Measurements from ENCODE around the gene LYPD6.

LYPD6 gene

DNA sequence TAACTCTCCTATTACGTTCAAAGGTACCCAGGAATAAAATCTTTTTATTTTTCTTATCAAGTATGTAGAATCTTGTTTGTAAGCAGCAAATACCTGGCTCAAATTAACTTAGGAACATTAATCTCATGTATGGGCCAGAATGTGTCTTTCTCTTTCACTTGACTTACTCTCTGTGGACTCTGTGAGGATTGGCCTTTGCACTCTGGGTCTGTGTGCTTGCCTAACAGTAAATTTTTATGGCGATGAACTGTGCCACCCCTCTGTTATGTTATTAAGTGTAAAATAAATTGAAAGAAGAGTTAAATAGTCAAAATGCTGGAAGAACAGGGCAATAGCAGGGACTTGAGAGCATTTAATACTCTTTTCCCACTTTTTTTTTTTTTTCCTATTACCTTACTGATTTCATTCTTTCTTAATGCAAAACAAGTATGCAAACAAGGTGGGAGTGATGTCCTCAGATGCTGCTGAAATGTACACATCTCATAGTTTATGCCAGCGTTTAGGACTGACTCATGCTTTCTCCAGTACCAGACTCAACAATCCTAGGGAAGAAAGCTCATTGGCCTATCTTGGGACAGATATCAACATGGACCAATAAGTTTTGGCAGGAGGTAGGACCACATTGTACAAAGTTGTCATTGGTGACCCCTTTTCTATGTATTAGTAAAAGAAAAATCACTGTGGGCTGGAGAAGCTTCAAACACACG, 25.5 kb downstream of the LYPD6 start:
- no peak for DNase-seq

DNA sequence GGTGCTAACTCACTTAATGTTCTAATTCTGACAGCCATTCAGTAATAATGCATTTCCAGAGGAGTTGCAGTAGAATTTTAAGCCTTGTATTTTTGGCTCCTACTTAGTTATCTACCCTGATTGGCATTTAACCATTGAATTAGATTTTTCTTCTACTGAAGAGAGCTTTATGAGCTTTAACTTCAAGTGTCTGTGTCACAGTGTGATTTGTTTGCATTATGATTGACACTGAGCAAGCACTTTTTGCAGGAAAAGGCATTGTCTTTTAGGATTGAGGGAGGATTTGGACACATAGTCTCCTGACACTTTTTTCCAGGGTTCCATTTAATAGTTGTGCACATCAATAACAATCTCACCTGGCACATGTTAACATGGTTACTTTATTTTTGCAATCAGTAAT, 26.7 kb downstream of the LYPD6 start:
- DNase-seq = no peak

DNA sequence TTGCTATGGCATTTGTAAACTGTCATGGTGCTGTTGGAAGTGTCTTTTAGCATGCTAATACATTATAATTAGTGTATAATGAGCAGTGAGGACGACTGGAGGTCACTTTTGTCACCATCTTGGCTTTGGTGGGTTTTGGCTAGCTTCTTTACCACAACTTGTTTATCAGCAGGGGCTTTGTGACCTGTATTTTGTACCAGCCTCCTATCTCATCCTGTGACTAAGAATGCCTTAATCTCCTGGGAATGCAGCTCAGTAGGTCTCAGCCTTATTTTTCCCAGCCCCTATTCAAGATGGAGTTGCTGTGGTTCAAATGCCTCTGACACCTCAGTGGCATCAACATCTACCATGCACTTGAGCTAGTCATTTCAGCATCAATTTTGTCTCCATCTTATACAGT, 29.7 kb downstream of the LYPD6 start:
- no peak for DNase-seq

DNA sequence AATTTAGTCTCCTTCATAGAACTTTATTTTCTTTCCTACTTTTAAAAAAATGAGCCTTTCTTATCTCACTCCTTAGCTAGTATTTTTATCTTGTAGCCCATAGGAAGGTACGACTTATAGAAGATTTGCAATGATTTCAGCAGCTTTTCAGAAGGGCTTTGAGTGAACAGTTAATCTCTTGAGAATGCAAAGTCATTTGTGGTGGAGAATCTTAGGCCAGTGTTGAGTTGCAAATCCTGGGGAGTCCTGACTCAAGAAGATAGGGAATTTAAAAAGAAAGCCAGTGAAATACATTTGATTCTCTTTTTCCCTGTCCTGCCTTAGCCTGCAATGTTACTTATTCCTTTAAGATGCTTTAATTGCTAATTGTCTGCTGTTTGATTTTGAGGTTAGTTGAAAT, 33.6 kb downstream of the LYPD6 start:
- DNase-seq = no peak

DNA sequence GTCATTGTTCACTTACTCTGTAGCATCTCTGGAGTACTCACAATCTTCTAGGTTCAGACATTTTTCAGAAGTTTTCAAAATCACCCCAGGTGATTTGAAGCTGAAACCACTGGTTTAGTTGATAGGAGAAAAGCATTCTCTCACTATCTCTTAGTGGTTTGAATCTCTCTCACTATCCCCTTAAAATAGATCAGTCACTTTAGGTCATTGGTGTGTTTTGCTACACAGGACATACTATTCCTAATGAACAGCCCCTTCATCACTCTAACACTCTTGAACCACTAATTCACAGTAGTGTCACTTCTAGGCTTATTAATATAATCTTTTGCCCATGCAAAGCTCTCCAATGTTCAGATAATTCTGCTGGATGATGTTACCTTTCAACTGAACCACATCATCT, 34.5 kb downstream of the LYPD6 start:
- no peak for DNase-seq

DNA sequence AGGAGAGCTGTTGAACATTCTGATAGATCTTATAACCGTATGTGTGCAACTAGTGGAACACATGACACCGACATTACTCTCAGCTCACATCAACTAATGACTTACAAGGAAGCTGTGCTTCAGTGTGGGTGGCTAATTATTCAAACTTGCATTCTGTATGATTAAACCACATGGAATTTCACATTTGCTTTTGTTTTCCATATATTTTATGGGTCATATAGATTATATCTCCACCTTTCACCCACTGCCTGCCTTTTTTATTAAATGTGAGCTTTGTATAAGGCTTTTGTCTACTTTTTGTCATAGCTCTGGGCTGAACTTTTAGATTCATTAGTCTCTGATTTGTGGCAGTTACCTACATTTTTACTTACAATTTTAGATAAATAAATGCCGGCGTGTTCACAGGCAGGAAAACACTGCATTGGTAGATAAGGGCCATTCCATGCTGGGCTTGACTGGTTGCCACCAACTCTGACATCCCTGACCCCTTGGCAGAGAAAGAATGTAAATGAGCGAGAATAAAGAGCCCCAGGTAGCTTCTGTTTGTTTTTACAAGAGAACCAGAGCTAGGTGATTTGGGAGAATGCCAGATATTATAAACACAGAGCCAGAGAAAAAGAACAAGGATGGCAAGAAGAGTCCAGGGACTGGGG, 35.7 kb downstream of the LYPD6 start:
- DNase-seq = no peak

DNA sequence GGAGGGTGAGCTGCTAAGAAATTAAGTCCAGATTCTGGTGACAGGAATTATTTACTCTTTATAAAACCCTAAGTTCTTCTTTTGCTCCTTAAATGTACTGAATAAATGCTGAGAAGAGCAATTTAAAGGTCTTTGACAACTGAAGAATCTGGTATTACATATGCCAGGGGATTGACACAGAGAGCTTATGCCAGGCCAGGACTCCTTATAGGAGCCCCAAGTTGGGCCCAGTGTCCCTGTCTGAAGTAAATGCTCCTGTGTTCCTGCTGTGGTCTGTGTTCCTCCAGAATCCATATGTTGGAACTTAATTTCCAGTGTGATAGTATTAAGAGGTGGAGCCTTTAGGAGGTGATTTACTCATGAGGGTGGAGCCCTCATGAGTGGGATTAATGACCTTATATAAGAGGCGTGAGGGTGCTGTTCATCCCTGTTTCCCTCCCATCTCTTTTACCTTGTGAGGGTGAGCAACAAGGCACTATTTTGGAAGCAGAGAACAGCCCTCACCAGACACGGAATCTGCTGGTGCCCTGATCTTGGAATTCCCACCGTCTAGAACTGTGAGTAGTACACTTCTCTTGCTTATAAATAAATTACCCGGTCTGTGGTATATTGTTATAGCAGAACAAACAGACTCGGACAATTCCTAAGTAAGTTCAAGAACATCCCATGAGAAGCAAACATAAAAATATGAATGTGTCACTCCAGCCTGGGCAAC, 39.8 kb downstream of the LYPD6 start:
- no peak for DNase-seq

DNA sequence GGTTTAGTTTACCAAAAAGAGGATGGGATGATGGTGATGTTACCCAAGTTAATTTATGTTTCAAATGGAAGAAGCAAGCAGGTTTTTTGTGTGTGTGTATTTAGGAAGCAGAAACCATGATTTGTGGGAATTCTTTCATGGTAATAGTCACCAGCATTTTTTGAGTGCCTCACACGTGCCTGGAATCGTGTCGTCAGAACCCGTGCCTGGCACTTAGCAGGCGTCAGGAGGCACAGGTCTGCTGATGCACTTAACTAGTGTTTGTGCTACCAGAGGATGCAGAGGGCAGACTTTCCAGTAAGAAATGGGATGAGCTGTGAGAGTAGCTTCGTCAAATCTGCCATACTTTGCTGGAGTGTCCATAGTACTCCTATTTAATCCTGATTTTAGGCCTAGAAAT, 41.1 kb downstream of the LYPD6 start:
- no peak for DNase-seq

DNA sequence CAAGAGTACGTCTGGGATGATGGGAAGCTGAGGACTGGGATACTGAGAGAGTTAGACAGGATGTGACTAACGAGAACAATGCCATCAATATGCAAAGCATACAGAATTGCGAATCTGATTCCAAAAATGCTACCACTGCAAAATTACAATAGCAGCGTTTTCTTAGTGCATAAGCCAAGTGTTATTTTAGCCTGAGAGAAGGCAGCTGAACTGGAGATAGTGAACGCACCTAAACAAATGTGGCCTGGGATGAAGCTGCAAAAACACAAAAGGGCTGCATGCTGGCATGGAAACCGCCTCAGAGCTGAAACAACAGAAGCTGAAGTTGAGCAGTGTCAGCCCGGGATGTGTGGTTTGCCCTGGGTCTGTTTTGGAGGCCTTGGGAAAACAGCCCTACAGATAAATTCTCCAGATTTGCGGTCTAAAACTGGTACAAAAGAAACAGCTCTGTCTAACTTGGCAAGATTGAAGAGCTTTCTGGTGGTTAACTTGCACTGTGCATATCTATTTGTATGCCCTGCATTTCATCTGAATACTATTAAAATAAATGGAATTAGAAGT, 45.5 kb downstream of the LYPD6 start:
- no peak for DNase-seq

DNA sequence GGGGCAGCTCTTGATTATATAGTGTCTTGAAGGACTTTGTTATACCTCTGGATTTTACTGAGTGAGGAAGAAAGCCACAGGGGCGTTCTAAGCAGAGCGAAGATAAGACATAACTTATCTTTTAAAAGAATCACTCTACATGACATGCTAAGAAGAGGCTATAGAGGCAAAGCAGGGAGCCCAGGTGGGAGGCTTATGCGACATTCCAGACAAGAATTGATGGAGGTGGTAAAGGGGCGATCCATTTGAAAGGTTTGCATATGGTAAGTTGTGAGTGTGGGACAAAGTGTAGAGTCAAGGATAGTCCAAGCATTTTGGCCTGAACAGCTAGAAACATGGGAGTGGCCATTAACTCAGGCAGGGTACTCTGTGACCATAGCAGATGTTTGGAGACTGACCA, 49.8 kb downstream of the LYPD6 start:
- no peak for DNase-seq

DNA sequence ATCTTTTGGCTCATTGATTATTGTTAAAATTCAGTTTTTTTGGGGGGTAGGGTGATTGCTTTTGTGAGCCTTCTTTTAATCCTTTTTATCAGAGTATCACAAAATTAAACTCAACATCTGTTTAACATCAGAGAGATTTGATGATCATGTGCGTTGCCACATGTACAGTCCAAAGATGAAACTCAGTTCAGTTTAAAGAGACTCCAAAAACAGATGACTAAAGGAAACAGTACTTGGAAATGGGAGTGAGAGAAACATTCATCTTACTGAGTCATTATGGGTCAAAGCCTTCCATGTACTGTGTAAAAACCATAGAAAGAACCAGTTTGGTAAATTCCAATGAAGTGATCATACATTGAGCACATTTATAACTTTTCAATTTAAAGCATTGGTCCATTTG, 53.0 kb downstream of the LYPD6 start:
- no peak for DNase-seq

DNA sequence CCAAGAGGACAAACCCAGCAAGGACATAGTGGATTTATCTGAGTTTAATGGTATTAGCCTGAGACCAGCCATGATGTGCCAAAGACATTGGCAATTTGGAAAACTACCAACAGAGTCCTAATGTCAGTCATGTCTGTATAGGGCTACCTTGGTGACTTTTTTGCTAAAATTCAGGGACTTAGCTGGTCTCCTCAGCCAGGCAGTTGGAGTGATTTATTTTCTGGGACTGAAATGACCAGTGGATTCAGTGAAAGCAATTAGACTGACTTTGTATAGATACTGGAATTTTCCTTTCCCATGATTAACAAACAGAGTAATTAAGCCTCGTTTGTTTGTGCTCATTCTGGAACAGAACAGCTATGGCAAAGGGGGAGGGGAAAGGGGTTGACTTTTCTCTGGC, 55.0 kb downstream of the LYPD6 start:
- DNase-seq = no peak

DNA sequence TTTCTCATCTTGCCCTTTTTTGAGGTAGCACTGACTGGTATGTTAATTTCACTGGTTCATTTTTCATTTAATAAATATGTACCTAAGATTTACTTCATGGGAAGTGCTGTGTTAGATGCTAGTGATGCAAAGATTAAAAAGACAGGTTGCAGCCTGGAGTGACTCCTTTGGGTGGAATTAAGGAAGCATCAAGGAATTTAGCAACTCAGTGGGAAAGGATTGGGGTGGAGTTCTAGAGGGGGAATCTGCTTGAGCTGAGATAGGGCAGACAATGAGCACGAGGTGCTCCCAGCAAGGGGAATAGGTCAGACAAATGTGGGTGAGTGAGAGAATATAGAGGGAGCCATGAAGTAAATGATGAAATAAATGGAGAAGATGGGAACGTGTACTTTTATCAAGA, 57.0 kb downstream of the LYPD6 start:
- no peak for DNase-seq

DNA sequence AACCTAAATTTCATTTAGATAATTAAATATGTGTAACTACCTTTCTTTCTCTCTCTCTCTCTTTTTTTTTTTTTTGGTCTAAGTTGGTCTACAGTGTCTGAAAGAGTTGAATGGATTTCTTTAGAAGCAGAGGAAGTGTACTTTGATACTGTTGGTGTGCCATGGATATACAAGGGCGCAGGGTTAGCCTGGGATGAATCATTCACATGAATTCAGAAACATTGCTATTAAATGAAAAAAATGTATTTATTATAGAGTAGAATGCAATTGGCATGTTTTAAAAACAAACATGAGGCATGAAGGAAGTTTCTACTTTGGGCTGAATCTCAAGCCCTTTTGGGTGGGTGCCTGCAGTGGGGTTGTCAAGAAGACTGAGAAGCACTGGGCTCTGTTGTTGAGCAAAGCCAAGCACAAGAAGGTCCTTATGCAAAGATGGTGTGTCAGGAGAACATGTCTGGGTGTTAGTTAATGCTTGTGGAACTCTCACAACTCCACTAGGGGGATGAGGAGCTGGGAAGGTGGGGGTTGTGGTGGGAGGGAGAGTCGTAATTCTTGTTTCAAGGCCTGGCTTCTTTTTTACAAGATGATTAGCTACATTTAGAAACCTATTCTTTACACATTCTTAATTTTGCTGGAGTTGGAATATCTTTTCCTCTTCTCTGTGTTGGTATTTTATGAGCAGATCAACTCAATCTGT, 57.9 kb downstream of the LYPD6 start:
- no peak for DNase-seq

DNA sequence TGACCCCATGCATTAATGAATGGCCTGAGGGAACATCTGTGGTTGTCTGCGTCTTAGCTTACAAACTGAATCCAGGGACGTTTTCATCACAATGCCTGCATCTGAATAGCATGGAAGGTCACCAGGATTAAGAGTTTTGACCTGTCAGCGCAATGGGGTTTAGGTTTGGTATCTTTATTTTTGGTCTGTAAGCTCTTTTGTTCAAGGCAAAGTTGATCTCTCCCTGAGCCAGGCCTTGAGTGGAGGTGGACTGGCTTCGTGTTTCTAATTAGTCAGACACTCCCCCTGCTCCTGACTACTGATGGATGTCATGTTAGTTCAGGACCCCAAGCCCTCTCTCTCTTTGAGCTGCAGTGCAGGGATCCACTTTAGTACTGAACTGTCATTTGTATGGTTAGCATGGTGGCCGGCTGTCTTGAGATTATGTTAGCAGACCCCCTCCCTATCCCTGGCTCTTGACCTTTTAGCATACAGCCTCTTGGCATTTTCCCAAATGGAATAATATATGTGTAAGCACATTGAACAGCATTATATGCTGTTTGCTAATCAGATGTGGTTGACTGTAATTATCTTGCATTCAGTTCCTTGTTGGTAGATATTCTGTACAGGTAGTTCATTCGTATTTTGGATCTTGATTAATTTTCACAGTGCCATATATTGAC, 59.2 kb downstream of the LYPD6 start:
- no peak for DNase-seq

DNA sequence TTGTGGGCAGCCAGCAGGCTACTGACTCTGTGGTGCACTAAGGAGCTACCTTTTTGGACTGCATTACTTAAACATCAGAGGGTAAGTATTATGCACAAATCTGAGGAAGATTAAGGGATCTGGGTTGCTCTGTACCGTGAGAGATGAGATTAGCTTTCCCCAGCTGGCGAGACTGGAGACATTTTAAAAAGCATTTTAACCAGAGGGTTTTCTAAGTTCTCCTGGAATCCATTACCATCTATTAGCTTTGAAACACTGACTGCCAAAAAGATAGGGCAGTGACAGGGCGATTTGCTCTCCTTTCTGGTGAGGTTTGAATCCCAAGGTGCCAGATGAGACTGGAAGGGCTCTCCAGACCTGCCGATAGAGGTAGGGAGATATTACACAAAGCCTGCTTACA, 63.2 kb downstream of the LYPD6 start:
- no peak for DNase-seq

DNA sequence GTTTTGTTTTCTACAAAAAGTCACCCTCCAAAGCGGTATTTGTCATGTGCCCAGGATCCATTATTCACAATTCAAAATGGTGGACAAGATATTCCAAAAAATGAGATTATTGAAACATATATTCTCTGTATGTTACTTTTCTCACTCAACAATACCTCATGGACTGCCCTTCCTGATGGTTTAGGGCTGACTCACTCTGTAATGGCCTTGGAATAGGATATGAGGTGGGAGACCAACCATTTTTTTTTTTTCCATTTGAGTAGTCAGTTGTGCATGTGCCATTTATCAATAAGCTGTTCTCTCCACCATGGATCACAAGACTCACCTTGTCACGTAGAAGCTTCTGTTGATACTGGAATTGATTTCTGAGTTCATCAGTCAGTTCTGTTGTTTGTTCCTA, 64.5 kb downstream of the LYPD6 start:
- DNase-seq = no peak

DNA sequence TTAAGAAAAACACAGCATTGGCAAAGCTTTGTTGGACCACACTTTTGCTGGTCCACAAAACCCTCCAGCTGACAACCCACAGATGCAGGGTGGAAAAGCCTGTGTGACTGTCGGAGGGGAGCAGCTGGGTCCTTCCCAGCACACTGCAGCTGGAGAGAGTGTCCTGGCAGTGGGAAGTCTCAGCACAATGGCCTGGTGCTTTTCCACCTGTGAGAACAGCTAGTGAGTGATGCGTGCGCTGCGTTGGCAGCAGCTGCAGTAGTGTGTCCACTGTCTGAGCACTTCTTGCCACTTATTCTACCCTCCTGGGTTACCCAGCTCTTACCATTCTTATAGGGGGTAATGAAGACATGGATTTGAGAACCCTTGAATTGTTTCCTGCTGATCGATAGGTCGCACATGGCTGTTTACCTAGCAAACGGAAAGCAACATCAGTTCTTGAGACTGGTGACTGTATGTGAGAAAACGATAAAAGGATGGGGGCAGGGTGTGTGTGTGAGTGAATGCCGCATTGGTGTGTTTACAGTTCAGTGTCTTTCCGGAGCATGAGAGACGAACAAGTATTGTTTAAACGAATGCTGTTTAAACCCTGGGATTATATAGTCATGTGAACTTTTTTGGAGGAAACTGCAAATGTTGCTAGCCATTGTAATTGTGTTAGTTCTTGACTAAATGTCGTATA, 69.7 kb downstream of the LYPD6 start:
- no peak for DNase-seq

DNA sequence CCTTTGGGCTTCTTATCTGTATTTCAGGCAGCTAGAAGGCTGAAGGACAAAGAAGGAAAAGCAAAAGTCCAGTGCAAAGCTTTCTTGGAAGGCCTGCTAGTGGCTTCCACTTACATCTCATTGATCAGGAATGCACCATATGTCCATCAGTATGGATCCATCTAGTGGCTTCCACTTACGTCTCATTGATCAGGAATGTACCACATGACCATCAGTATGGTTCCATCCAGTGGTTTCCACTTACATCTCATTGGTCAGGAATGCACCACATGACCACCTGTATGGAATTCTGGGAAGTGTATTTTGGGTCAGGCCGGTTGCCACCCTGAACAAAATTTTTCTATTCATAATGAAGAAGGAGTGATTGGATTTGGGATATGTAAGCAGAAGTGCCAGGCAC, 70.6 kb downstream of the LYPD6 start:
- no peak for DNase-seq

DNA sequence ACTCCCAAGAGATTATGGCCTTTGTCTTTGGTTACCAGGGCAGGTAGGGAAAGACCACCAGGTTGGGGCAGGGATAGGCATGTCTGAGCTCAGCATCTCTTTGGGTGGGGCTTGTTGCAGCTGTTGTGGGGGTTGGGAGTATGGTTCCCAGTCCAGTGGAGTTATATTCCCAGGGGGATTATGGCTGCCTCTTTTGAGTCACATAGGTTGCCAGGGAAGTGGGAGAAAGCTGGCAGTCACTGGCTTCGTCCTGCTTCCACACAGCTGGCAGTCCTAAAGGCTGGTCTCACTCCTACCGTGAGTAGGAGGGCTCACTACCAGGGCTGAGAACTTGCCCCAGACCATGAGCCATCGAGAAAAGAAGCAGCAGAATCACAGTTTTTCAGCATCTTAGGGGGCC, 79.1 kb downstream of the LYPD6 start:
- no peak for DNase-seq

DNA sequence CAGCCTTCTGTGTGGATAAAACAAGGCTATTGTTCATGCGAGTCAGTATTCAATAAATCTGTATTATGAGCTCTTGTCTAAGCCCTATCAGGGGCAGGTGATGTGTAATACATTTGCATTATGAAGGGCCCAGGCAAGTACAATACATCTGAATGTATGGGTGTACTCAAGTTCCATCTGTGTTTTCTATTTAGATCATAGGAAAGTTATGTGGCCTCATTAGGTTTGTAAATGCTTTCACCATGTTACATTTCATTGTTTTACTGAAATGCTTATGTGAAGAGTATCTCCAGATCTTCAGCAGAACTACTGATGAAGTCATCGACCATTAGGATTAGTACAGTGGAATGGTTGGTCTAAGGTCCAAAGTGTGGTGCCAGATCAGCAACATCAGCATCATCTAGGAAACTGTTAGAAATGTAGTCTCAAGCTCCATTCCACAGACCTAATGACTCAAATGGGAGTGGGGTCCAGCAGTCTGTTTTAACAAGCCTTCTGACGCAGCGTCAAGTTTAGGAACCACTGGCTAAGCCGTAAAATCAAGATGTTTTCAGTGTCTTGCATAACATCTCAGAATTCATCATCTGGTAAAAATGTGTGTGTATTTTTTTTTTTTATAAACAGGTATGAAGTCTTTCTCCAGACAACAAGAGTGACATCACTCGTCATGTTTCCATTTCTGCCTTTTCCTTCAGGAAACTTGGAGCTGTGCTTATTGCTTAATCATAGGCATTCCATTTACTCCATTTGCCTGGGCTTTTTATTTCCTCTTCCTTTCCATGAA, 80.5 kb downstream of the LYPD6 start:
- DNase-seq = no peak
